ENCODE results near the gene PCYOX1L. TPM values are rescaled to one million over a fixed set of nuclear protein-coding genes. Genes with fewer than 3 reads are reported as not detected.

PCYOX1L gene
- total RNA-seq, 1 donor from 2014 or later: 9.2 TPM

DNA sequence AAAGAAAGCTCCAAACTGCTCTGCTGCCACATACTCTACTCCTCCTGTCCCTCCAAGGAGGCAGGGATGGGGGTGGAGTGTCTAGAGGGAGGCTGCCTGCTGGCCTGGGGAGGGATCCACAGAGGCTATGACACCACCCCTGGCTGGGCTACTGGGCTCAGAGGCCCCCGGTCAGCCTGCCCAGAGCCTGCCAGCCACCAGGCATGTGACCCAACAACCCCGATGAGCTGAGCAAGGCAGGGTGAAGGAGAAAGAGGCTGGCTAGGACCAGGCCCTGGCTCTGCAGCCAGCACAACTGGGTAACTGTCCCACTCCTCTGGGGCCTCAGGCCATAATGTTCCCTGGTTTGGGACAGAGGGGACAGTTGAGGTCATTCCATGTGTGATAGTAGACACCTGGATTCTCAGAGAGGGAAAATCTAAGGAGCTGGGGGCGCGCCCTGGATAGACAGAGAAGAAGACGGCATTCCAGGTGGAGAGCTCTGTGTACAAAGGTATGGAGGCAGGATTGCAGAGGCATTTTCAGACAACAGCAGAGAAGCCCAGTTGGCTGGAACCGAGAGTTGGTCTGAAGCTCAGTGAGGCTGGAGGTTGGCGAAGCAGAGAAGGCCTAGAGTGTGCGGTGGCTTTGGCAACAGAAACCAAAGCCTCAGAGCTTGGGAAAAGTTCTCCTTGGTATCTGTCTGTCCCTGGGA, 55.1 kb downstream of the PCYOX1L start:
- H3K36me3 Mint-ChIP-seq (ENCODE audit: low read depth): no peaks in the 10 kb centered on the region
- no peak for TF ChIP-seq CTCF (IDR thresholded peaks at IDR 0.05)
- intact Hi-C loops (cut with micrococcal nuclease): no loop called here
- no peak for DNase-seq
- ChIA-PET CTCF (no interaction called here), POLR2A (no interaction called here)
- peaks cover 9% of the 10 kb centered on the region for H3K27me3 Mint-ChIP-seq
- H3K27ac Mint-ChIP-seq: no peak overlapping the region
- H3K4me3 Mint-ChIP-seq: no peak overlapping the region
- no peaks in the 10 kb centered on the region for H3K4me1 Mint-ChIP-seq
- ATAC-seq (ENCODE audit: low read depth): no peak
- H3K9me3 Mint-ChIP-seq: no peaks in the 10 kb centered on the region

DNA sequence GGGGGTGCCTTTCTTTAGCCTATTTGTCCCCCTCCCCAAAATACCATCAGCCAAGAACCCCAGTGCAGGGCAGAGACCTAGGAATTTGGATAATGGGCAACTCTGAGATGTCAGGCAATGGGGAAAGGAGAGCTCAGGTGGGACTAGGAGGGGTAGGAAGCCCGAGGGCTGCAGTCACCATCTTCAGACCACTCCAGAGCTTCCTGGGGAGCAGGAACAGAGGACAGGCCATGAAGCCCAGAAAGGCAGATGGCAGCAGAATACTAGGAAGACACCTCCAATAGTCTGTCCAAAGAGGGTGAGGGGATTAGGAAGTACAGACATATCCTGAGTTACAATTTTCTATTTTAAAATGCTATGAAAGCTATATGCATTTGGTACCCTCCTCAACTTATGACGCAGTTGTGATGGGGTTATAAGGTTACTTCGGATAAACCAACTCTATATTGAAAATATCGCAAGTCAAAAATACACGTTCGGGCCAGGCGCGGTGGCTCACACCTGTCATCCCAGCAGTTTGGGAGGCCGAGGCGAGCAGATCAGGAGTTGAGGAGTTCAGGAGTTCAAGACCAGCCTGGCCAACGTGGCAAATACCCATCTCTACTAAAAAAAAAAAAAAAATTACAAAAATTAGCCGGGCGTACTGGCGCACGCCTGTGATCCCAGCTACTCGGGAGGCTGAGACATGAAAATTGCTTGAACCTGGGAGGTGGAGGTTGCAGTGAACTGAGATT, 55.8 kb downstream of the PCYOX1L start:
- no peak overlapping the region for H3K27ac Mint-ChIP-seq
- H3K4me3 Mint-ChIP-seq: no peak overlapping the region
- TF ChIP-seq CTCF (IDR thresholded peaks at IDR 0.05): no peak
- H3K36me3 Mint-ChIP-seq (ENCODE audit: low read depth): no peaks in the 10 kb centered on the region
- no peaks in the 10 kb centered on the region for H3K9me3 Mint-ChIP-seq
- CTCF ChIA-PET: no interaction called here
- POLR2A ChIA-PET: no interaction called here
- intact Hi-C loops (cut with micrococcal nuclease): no loop called here
- peaks cover 13% of the 10 kb centered on the region for H3K27me3 Mint-ChIP-seq
- ATAC-seq (ENCODE audit: low read depth) (no peak), DNase-seq (no peak)
- no peaks in the 10 kb centered on the region for H3K4me1 Mint-ChIP-seq

DNA sequence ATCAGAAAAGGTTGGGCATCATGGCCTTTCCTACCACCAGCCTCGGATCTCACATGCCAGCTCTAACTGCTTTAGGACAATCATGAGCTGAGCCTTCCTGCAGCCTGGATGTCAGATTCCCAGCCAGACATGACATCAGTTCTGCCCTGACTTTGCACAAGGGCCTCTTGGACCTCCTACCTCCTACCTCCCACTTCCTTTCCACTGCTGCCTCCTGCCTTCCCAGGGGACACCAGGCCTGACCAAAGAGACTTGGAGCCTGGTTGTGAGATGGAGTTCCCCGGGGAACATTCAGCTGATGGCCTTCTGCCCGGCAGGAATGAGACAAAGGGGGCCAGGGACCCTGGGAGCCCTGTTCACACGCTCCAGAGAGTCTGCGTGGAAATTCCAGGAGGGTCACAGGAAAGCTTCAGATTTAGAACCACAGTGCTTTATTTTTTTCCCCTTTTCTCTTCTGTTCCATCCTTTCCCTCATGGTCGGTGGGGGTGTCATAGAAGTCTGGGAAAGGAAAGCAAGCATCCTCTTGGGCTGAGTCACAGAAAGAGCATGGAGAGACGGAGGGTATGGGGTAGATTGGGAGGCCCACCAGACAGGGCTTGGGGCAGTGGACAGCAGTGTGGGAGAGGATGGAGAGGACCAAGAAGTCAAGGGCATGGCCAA, 56.7 kb downstream of the PCYOX1L start:
- TF ChIP-seq CTCF (IDR thresholded peaks at IDR 0.05): no peak
- ChIA-PET CTCF (no interaction called here), POLR2A (no interaction called here)
- no peaks in the 10 kb centered on the region for H3K4me1 Mint-ChIP-seq
- no peak for DNase-seq
- intact Hi-C loops (cut with micrococcal nuclease): no loop called here
- no peaks in the 10 kb centered on the region for H3K9me3 Mint-ChIP-seq
- peaks cover 13% of the 10 kb centered on the region for H3K27me3 Mint-ChIP-seq
- H3K27ac Mint-ChIP-seq: no peak overlapping the region
- no peaks in the 10 kb centered on the region for H3K36me3 Mint-ChIP-seq (ENCODE audit: low read depth)
- no peak overlapping the region for H3K4me3 Mint-ChIP-seq
- ATAC-seq (ENCODE audit: low read depth): no peak

DNA sequence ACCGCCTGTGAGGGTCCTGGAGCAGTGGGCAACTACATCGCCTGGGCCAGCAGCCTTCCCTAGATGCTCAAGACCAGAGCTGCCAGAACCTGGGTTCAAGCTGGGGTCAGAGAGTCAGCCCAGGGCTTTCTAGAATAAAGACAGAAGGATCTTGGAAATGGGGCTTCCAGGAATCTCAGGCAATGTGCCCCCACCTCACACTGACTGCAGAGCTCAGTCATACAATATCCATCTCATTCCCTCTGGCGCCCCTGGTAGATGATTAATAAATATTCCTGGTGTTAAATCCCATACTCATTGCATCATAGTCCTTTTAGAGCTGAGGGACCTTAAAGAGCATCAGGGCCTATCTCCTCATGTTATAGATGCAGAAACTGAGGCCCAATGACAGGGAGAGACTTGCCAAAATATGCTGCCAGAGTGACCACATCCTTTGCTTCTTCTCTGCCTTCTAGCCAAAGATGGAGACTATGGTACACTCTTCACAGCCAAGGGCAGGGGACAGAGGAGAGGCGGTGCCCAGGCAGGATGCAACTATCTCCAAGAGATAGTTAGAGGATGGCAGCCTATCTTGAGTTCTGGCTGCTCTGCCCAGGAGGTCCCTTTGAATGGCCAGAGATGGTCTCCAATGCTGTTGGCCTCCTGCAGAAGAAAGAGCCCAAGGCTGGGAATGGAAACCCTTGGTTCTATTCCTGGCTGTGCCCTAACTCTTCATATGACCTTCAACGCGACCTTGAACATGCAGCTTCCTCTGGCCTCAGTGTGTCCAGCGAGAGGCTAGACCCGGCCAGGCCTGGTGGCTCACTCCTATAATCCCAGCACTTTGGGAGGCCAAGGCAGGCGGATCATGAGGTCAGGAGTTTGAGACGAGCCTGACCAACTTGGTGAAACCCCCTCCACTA, 57.5 kb downstream of the PCYOX1L start:
- CTCF ChIA-PET: no interaction called here
- Mint-ChIP-seq H3K4me3 (no peak overlapping the region), H3K27me3 (peaks cover 14% of the 10 kb centered on the region), H3K36me3 (ENCODE audit: low read depth) (no peaks in the 10 kb centered on the region), H3K4me1 (no peaks in the 10 kb centered on the region), H3K9me3 (no peaks in the 10 kb centered on the region), H3K27ac (no peak overlapping the region)
- DNase-seq: no peak
- POLR2A ChIA-PET: no interaction called here
- TF ChIP-seq CTCF (IDR thresholded peaks at IDR 0.05): no peak
- ATAC-seq (ENCODE audit: low read depth): no peak
- intact Hi-C loops (cut with micrococcal nuclease): no loop called here
